Effector memory CD4-positive, alpha-beta T cell (primary cell): ENCODE measurements around the gene TXNDC12.
A peak's percentile ranks its signal among the peaks of the same experiment; 100 is the strongest.
"Not testable (repeated sequence)": the region's sequence is repeated elsewhere in the genome, so short reads cannot be mapped to it uniquely, and the experiment has no call there.

Experiments used
- DNase-seq, 3 donors: peaks; one replicate each; pipeline ENCODE4 v3.0.0-alpha.2; 2020
- H3K27ac ChIP-seq: 2 replicates; pipeline ENCODE4 v1.7.0; 2013; ENCODE audit warnings: mild to moderate bottlenecking, low read length, moderate library complexity; ENCODE audit not compliant: insufficient read depth, poor library complexity, severe bottlenecking
- H3K27me3 ChIP-seq: replicated peaks from 2 replicates; pipeline ENCODE4 v1.7.0; 2013; ENCODE audit warnings: mild to moderate bottlenecking, low read length; ENCODE audit not compliant: insufficient read depth, control insufficient read depth, poor library complexity, severe bottlenecking
- H3K36me3 ChIP-seq: 2 replicates; pipeline ENCODE4 v1.7.0; 2013; ENCODE audit warnings: mild to moderate bottlenecking, low read length, moderate library complexity; ENCODE audit not compliant: control insufficient read depth, insufficient read depth
- H3K4me1 ChIP-seq: 2 replicates; pipeline ENCODE4 v1.7.0; 2013; ENCODE audit warnings: low read length, mild to moderate bottlenecking; ENCODE audit not compliant: control insufficient read depth, insufficient read depth, poor library complexity, severe bottlenecking
- H3K4me3 ChIP-seq: 2 replicates; pipeline ENCODE4 v1.7.0; 2013; ENCODE audit warnings: low read length, low read depth, mild to moderate bottlenecking; ENCODE audit not compliant: insufficient read depth, poor library complexity, severe bottlenecking
- H3K9me3 ChIP-seq: 2 replicates; pipeline ENCODE4 v1.7.0; 2013; ENCODE audit warnings: mild to moderate bottlenecking, low read length, moderate library complexity; ENCODE audit not compliant: control insufficient read depth

Gene TXNDC12

DNA sequence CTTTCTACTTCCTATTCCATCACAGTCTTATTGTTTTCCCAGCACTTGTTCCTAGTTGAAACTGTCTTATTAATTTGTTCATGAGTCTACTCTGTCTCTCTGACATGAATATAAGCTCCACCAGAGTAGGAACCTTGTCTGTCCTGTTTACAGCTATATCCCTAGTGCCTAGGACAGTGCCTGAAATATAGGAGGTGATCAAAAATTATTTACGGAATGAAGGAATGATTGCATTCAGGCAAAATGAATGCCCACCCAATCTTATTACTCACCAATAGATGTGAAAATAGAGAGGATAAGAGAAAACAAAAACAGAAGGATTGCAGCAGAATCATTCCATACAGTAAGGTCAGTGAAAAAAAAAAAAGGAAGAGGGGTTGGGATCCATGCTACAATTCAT, 1.1 kb downstream of the TXNDC12 start:
- no peak overlapping the region for H3K4me3 ChIP-seq
- no peak for DNase-seq
- no peaks in the 10 kb centered on the region for H3K27me3 ChIP-seq
- peaks cover 17% of the 10 kb centered on the region for H3K4me1 ChIP-seq
- peak overlapping the region; percentile 84 for H3K27ac ChIP-seq
- peaks cover 9% of the 10 kb centered on the region for H3K36me3 ChIP-seq
- no peaks in the 10 kb centered on the region for H3K9me3 ChIP-seq

DNA sequence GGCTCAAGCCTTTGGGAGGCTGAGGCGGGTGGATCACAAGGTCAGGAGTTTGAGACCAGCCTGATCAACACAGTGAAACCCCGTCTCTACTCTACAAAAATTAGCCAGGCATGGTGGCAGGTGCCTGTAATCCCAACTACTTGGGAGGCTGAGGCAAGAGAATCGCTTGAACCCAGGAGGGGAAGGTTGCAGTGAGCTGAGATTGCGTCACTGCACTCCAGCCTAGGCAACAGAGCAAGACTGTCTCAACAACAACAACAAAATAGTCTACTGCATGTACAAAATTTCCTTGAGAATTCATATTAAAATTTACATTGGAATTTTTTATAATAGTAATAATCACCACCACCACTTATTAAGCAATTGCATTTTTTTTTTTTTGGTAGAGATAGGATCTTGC, 5.7 kb downstream of the TXNDC12 start:
- not testable (repeated sequence) for H3K27ac ChIP-seq, H3K4me1 ChIP-seq, H3K9me3 ChIP-seq, H3K36me3 ChIP-seq, H3K27me3 ChIP-seq, H3K4me3 ChIP-seq, DNase-seq

DNA sequence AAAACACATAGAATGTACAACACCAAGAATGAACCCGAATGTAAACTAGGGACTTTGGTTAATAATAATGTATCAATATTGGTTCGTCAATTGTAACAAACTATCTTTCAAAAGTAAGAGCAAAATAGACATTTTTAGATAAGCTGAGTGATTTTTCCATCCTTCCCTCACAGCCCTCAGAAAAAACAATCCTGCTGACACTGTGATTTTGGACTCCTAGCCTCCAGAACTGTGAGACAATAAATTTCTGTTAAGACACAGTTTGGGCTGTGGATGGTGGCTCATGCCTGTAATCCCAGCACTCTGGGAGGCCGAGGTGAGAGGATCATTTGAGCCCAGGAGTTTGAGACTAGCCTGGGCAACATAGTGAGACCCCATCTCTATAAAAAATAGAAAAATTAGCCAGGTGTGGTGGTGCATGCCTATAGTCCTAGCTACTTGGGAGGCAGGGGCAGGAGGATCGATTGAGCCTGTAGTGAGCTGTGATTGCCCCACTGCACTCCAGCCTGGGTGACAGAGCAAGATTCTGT, 9.3 kb downstream of the TXNDC12 start:
- not testable (repeated sequence) for DNase-seq, H3K4me3 ChIP-seq, H3K27me3 ChIP-seq

DNA sequence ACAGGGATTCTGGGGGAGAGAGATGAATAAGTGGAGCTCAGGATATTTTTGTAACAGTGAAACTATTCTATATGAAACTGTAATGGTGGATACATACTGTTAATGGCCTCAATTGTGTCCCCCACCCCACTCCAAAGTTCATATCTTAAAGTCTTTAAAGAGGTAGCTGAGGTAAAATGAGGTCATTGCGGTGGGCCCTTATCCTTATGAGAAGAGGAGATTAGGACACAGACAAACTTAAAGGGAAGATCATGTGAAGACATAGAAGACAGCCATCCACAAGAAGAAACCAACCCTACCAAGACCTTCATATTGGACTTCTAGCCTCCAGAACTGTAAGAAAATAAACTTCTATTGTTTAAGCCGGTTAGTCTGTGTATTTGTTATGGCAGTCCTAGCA, 9.8 kb downstream of the TXNDC12 start:
- Histone ChIP-seq H3K36me3 (peaks cover 5% of the 10 kb centered on the region), H3K4me3 (no peak overlapping the region), H3K27ac (no peak overlapping the region), H3K27me3 (no peaks in the 10 kb centered on the region), H3K4me1 (no peaks in the 10 kb centered on the region), H3K9me3 (no peaks in the 10 kb centered on the region)
- DNase-seq = no peak

More for the DNA sequence above, 9.3 kb downstream of the TXNDC12 start:
- not testable (repeated sequence) for H3K4me1 ChIP-seq, H3K9me3 ChIP-seq, H3K36me3 ChIP-seq, H3K27ac ChIP-seq

DNA sequence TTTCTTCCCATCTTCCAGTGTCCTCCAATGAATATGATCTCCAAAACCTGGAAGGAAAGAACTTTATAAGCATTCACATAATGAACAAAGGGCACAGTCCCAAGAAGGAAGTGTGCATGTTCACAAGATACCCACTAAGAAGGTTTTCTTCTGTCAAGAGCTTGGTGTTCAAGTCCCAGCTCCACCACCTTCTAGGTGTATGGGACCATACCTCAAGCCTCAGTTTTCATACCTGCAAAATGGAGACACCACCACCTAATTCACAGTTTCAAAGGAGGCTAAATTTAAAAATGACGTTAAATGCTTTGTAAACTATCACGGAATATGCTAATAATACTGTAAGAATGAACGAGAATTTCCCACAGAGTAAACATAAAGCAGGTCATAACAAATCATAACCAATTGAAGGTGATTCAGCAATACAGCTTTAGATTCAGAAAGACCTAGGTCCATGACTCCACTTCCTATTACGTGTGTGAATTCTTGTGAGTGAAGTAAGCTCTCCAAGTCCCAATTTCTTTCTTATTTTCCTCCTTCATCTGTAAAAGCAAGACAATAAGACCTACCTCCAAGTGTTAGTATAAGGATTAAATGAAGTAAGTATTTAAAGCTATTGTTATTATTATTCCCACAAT, 13.3 kb downstream of the TXNDC12 start:
- no peaks in the 10 kb centered on the region for H3K27me3 ChIP-seq
- no peak for DNase-seq
- H3K4me3 ChIP-seq = no peak overlapping the region
- H3K9me3 ChIP-seq = no peaks in the 10 kb centered on the region
- H3K36me3 ChIP-seq = peaks cover 10% of the 10 kb centered on the region
- H3K27ac ChIP-seq = no peak overlapping the region
- H3K4me1 ChIP-seq = no peaks in the 10 kb centered on the region

DNA sequence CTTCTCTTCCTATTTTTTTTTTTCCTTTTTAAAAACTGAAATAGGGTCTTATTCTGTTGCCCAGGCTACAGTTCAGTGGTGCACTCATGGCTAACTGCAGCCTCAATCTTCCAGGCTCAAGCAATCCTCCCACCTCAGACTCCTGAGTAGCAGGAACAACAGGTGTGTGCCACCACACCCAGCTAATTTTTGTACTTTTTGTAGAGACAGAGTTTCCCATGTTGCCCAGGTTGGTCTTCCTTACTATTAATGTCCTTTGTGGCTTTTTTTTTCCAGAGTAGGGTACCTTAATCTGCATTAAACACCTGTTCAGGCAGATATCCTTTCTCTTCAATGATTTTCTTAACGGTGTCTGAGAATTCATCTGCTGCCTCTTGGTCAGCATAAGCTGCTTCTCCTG, 17.1 kb downstream of the TXNDC12 start:
- Histone ChIP-seq H3K27me3 (no peaks in the 10 kb centered on the region), H3K27ac (no peak overlapping the region), H3K4me1 (peaks cover 6% of the 10 kb centered on the region), H3K36me3 (peaks cover 10% of the 10 kb centered on the region), H3K4me3 (no peak overlapping the region), H3K9me3 (no peaks in the 10 kb centered on the region)
- DNase-seq = no peak

DNA sequence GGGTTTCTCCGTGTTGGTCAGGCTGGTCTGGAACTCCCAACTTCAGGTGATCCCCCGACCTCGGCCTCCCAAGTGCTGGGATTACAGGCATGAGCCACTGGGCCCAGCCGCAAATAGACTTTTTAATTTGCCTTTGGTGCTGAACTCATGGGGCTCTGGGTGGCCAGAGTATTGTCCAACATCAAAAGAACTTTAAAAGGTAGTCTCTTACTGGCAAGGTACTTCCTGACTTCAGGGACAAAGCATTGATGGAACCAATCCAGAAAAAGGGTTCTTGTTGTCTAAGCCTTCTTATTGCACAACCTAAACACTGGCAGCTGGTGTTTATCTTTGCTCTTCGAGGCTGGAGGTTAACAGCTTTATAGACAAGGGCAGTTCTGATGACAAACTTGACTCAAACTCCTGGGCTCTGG, 17.6 kb downstream of the TXNDC12 start:
- Histone ChIP-seq H3K36me3 (peaks cover 10% of the 10 kb centered on the region), H3K4me3 (no peak overlapping the region), H3K4me1 (peaks cover 11% of the 10 kb centered on the region), H3K27ac (no peak overlapping the region), H3K9me3 (no peaks in the 10 kb centered on the region), H3K27me3 (no peaks in the 10 kb centered on the region)
- DNase-seq = no peak

DNA sequence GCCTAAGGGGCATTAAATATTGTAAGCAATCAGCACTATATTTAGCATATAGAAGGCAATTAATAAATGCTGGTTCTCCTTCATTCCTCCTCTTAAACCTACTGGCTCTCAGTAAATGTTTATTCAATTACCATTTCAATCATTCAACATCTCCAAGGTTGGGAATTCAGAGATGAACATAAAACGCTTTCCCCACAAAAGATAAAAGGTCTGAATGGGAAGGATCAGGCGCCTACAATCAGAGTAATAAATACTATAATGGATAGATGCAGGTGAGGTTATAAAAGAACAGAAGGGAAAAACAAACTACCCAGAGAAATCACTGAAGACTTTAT, 21.0 kb downstream of the TXNDC12 start:
- peak overlapping the region; percentile 86 for H3K4me3 ChIP-seq
- no peaks in the 10 kb centered on the region for H3K9me3 ChIP-seq
- H3K27me3 ChIP-seq = no peaks in the 10 kb centered on the region
- H3K4me1 ChIP-seq = peaks cover 16% of the 10 kb centered on the region
- no peak for DNase-seq
- H3K27ac ChIP-seq = peak overlapping the region; percentile 78
- peaks cover 5% of the 10 kb centered on the region for H3K36me3 ChIP-seq

DNA sequence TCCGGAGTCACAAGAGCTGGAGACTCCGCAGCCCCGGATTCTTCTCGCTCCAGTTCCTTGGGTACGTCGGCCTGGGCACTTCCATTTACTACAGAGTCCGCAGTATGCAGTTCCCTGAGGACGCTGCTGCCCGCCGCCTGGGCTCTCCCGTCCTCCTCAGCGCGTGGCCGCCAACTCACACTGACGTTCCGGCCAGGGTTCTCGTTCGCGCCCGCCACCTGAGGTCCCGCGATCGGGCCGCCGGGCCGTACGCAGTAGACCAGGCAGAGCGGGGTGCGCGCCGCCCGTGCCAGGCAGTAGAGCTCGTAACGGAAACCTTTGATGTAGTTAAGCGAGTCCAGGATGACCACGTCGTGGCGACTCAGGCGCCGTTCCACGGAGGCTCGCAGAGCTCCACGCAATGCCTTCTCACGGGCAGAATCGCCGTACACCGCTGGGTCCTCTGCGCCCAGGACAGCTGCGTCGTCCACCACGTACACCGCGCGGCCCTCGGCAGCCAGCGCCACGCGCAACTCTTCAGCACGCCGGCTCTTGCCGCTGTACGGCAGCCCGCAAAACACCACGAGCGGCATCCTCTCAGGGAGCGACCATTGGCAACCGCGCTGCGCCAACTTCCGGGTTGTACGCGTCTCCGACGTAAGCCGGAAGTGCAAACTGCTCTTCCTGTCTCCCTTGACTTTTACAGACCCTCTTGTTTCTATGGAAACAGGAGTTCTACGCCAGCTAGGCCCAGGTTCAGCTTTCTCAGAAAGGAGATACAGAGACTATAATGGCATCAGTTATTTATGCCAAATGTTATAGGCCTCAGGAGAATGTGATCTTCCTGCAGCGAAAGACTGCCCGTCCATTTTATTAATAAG, 21.6 kb downstream of the TXNDC12 start, which contains the start of gene KTI12:
KTI12 (minus strand) TSS at position 621 of the 860 bp plus-strand sequence; CDS start at position 572, 49 bp downstream.
- Histone ChIP-seq H3K4me3 (peak within 1 kb of the TSS; percentile 86), H3K4me1 (peaks cover 16% of the 10 kb centered on the region), H3K27me3 (no peaks in the 10 kb centered on the region), H3K36me3 (peaks cover 5% of the 10 kb centered on the region), H3K9me3 (no peaks in the 10 kb centered on the region), H3K27ac (peak within 1 kb of the TSS; percentile 78)
- peak; percentile 76 to 84 (median 80) for DNase-seq

DNA sequence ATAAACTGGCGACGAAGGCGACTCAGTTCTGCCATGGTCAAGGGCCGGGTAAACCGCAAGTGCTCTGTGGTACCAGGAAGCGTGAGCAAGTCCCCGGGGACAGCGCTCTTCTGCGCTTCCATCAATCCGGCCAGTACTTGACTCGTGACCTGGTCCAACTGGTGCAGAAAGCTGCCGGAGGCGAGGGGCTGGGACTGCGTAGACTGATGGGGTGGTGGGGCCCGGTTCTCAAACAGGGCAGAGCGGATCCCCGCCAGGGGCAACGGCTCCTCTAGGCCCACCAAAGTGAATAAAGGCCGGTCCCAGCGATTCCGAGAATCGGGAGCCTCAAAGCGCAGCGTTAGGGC, 22.2 kb downstream of the TXNDC12 start:
- no peak for DNase-seq
- no peaks in the 10 kb centered on the region for H3K27me3 ChIP-seq
- peak overlapping the region; percentile 78 for H3K27ac ChIP-seq
- H3K4me3 ChIP-seq = peak overlapping the region; percentile 86
- H3K9me3 ChIP-seq = no peaks in the 10 kb centered on the region
- peaks cover 16% of the 10 kb centered on the region for H3K4me1 ChIP-seq
- H3K36me3 ChIP-seq = peaks cover 4% of the 10 kb centered on the region
